B cell (primary cell): ENCODE data around the gene KRTAP2-3. TPM values are rescaled to one million over a fixed set of nuclear protein-coding genes. Genes with fewer than 3 reads are reported as not detected.

Experiments used
- ATAC-seq: fragments of 200-7000 bp; cut with Tn5 transposase; one replicate; pipeline ENCODE4 v1.10.0; 2021; ENCODE audit warnings: low read depth, mild to moderate bottlenecking, moderate number of reproducible peaks, moderate library complexity
- CTCF ChIA-PET: fragments of 350-600 bp; sonication (Branson Sonifier 250); formaldehyde crosslinking; loops from one replicate; lab custom pipeline; 2021; ENCODE audit warnings: antibody characterized with exemption, inconsistent platforms; lab: Charles Lee
- POLR2A ChIA-PET: fragments of 350-600 bp; sonication (Branson Sonifier 250); formaldehyde crosslinking; loops from one replicate; lab custom pipeline; 2021; ENCODE audit warnings: antibody characterized with exemption; lab: Charles Lee
- DNase-seq: peaks from one replicate; pipeline ENCODE4 v3.0.0; 2013
- H2AFZ ChIP-seq: 2 replicates; pipeline ENCODE4 v1.6.1; 2012; ENCODE audit warnings: mild to moderate bottlenecking, low read depth, low read length; ENCODE audit not compliant: insufficient read depth, poor library complexity, severe bottlenecking
- H3K27ac ChIP-seq, 2 donors: 1 replicate in 1 of 2; 2 replicates in 1 of 2; pipeline ENCODE4 v1.5.1; 2012 to 2013; ENCODE audit warnings: low read length in 2 of 2, mild to moderate bottlenecking in 2 of 2, moderate library complexity in 1 of 2
- H3K27me3 ChIP-seq, 4 experiments: fragments of 200-600 bp in 1 of 4; sonication (generic) in 1 of 4; replicated peaks in 1 of 4; 1 replicate in 2 of 4; 2 replicates in 2 of 4; pipeline versions ENCODE4 v1.6.1 to v1.7.0; 2013 to 2016; ENCODE audit warnings: low read length in 3 of 4, mild to moderate bottlenecking in 2 of 4, mixed read lengths in 1 of 4, moderate library complexity in 1 of 4; ENCODE audit not compliant: insufficient read depth in 4 of 4, control insufficient read depth in 3 of 4; ENCODE audit errors: control extremely low read depth in 1 of 4
- H3K36me3 ChIP-seq, 2 experiments: replicated peaks in 1 of 2; 1 replicate in 1 of 2; 2 replicates in 1 of 2; pipeline versions ENCODE4 v1.6.1 to v1.7.1; 2013; ENCODE audit warnings: low read length in 1 of 2; ENCODE audit not compliant: insufficient read depth in 2 of 2, control insufficient read depth in 1 of 2; ENCODE audit errors: control extremely low read depth in 1 of 2, extremely low read depth in 1 of 2
- H3K4me1 ChIP-seq, 2 donors: fragments of 200-600 bp in 1 of 2; sonication (generic) in 1 of 2; 1 replicate in 1 of 2; 2 replicates in 1 of 2; pipeline versions ENCODE4 v1.5.1 to v1.6.1; 2013 to 2017; ENCODE audit warnings: low read length in 2 of 2; ENCODE audit not compliant: control insufficient read depth in 2 of 2, insufficient read depth in 2 of 2
- H3K4me2 ChIP-seq: replicated peaks from 2 replicates; pipeline ENCODE3; 2012; ENCODE audit warnings: mild to moderate bottlenecking, low read depth, low read length; ENCODE audit not compliant: poor library complexity, severe bottlenecking
- H3K4me3 ChIP-seq, 5 experiments: fragments of 200-600 bp in 1 of 5; sonication (generic) in 1 of 5; 1 replicate in 3 of 5; 2 replicates in 2 of 5; pipeline versions ENCODE4 v1.5.1 to v1.7.0; 2011 to 2016; ENCODE audit warnings: low read length in 4 of 5, mild to moderate bottlenecking in 4 of 5, low read depth in 2 of 5, control low read depth in 1 of 5, moderate library complexity in 1 of 5; ENCODE audit not compliant: insufficient read depth in 1 of 5; ENCODE audit errors: control extremely low read depth in 1 of 5, extremely low read depth in 1 of 5
- H3K79me2 ChIP-seq: fragments of 200-600 bp; sonication (generic); one replicate; pipeline ENCODE4 v1.6.0; 2016; ENCODE audit warnings: low read length; ENCODE audit not compliant: control insufficient read depth, insufficient read depth
- H3K9ac ChIP-seq: fragments of 200-600 bp; sonication (generic); 2 replicates; pipeline ENCODE4 v1.6.1; 2017; ENCODE audit warnings: mild to moderate bottlenecking, low read length, moderate library complexity
- H3K9me3 ChIP-seq, 3 donors: one replicate each; pipeline versions ENCODE4 v1.6.1 to v1.7.1; 2013; ENCODE audit warnings: low read length in 2 of 3; ENCODE audit not compliant: control insufficient read depth in 2 of 3, insufficient read depth in 1 of 3; ENCODE audit errors: control extremely low read depth in 1 of 3
- H4K20me1 ChIP-seq: 2 replicates; pipeline ENCODE4 v1.6.0; 2012; ENCODE audit warnings: mild to moderate bottlenecking, low read length; ENCODE audit not compliant: insufficient read depth, control insufficient read depth, poor library complexity, severe bottlenecking
- H3K27ac Mint-ChIP-seq: one replicate; pipeline ENCODE4 v1.8.0; 2021; ENCODE audit warnings: mixed read lengths
- H3K27me3 Mint-ChIP-seq: one replicate; pipeline ENCODE4 v1.8.0; 2021; ENCODE audit warnings: mixed read lengths
- H3K4me1 Mint-ChIP-seq: one replicate; pipeline ENCODE4 v1.8.0; 2021; ENCODE audit warnings: mixed read lengths
- H3K4me3 Mint-ChIP-seq: one replicate; pipeline ENCODE4 v1.8.0; 2021; ENCODE audit warnings: mixed read lengths
- H3K9me3 Mint-ChIP-seq: one replicate; pipeline ENCODE4 v1.8.0; 2022; ENCODE audit warnings: mixed read lengths; ENCODE audit not compliant: insufficient read depth
- CTCF ChIP-seq: fragments of 200-600 bp; IDR thresholded peaks from one replicate; pipeline ENCODE4 v1.8.0; 2022; ENCODE audit warnings: antibody characterized with exemption, mild to moderate bottlenecking
- EZH2 ChIP-seq: IDR thresholded peaks from 2 replicates; pipeline ENCODE4 v1.6.1; 2012; ENCODE audit warnings: borderline replicate concordance, low read depth, mild to moderate bottlenecking, moderate library complexity, low read length; ENCODE audit not compliant: insufficient read depth, poor library complexity, severe bottlenecking
- WGBS: methylation state at CpG from one replicate; pipeline ENCODE4 v1.1.5; 2013; ENCODE audit warnings: missing lambda C conversion rate; ENCODE audit not compliant: insufficient coverage; 5-methylcytosine and 5-hydroxymethylcytosine counted together
- intact Hi-C: fragments of 100-400 bp; cut with micrococcal nuclease; formaldehyde crosslinking; loops from one replicate; pipeline ENCODE4 v1.10.0; 2022
- polyA plus RNA-seq: library from polyadenylated mRNA; depleted of rRNA; stranded (reverse); fragments of >200 nt; gene quantifications from 2 replicates; pipeline ENCODE4 v1.2.3, GENCODE V29; 2012
- total RNA-seq, 2 donors: library from RNA; stranded (reverse); fragments of 120-200 nt in 1 of 2; gene quantifications; 1 replicate in 1 of 2; 2 replicates in 1 of 2; pipeline versions ENCODE4 v1.2.3 to v1.2.4, GENCODE V29; 2013 to 2022

The KRTAP2-3 gene
- total and polyA plus RNA-seq, 2 donors (not counting 1 experiment from before 2014, with no cell fraction given), result not detected

GRCh38 chr17:41029633-41030245 is 30.2 kb downstream of the KRTAP2-3 start, which contains the start of gene KRTAP1-4:
KRTAP1-4 (minus strand) TSS chr17:41030195; CDS start chr17:41030078, 117 bp downstream.
- no peaks in the 10 kb centered on the region for H3K36me3 ChIP-seq
- no peak for TF ChIP-seq CTCF
- TF ChIP-seq EZH2, result no peak
- POLR2A ChIA-PET, result no interaction called here
- no peaks in the 10 kb centered on the region for H4K20me1 ChIP-seq
- H3K27me3 Mint-ChIP-seq, result peaks cover 48% of the 10 kb centered on the region
- H3K4me3 ChIP-seq, result no peak within 1 kb of the TSS
- CTCF ChIA-PET, result no interaction called here
- intact Hi-C loops, result no loop called here
- H3K79me2 ChIP-seq, result no peaks in the 10 kb centered on the region
- H3K27ac ChIP-seq, result no peak within 1 kb of the TSS
- no peaks in the 10 kb centered on the region for H3K4me1 ChIP-seq
- no peak within 1 kb of the TSS for H3K4me3 Mint-ChIP-seq
- no peak within 1 kb of the TSS for H2AFZ ChIP-seq
- ATAC-seq (no peak), DNase-seq (no peak)
- no peaks in the 10 kb centered on the region for H3K9me3 Mint-ChIP-seq
- H3K9me3 ChIP-seq, result no peaks in the 10 kb centered on the region
- H3K27me3 ChIP-seq, result peaks cover 0 to 9% (median 3%) of the 10 kb centered on the region in 4 experiments
- H3K27ac Mint-ChIP-seq, result no peak within 1 kb of the TSS
- H3K4me2 ChIP-seq, result no peak within 1 kb of the TSS
- no peaks in the 10 kb centered on the region for H3K4me1 Mint-ChIP-seq
- H3K9ac ChIP-seq, result no peak within 1 kb of the TSS
- WGBS, result 90% methylated on average over 9 of the region's 12 CpGs

GRCh38 chr17:41026715-41027471 is 33.0 kb downstream of the KRTAP2-3 start, which contains the start of gene KRTAP1-5:
KRTAP1-5 (minus strand) TSS chr17:41027208; CDS start chr17:41027155, 53 bp downstream.
- H2AFZ ChIP-seq, result no peak within 1 kb of the TSS
- WGBS, result 88% methylated on average over 7 of the region's 9 CpGs
- no peak within 1 kb of the TSS for H3K27ac Mint-ChIP-seq
- H3K4me1 ChIP-seq, result no peaks in the 10 kb centered on the region
- intact Hi-C loops, result no loop called here
- H3K36me3 ChIP-seq, result no peaks in the 10 kb centered on the region
- no peak for DNase-seq
- H3K4me1 Mint-ChIP-seq, result no peaks in the 10 kb centered on the region
- no peak for ATAC-seq
- H3K4me3 Mint-ChIP-seq, result no peak within 1 kb of the TSS
- ChIA-PET CTCF (no interaction called here), POLR2A (no interaction called here)
- peaks cover 0 to 9% (median 3%) of the 10 kb centered on the region in 4 experiments for H3K27me3 ChIP-seq
- H3K79me2 ChIP-seq, result no peaks in the 10 kb centered on the region
- H3K4me2 ChIP-seq, result no peak within 1 kb of the TSS
- H3K27me3 Mint-ChIP-seq, result peaks cover 66% of the 10 kb centered on the region
- no peak within 1 kb of the TSS for H3K4me3 ChIP-seq
- no peaks in the 10 kb centered on the region for H3K9me3 ChIP-seq
- peaks cover 8% of the 10 kb centered on the region for H3K9me3 Mint-ChIP-seq
- H4K20me1 ChIP-seq, result no peaks in the 10 kb centered on the region
- H3K27ac ChIP-seq, result no peak within 1 kb of the TSS
- H3K9ac ChIP-seq, result no peak within 1 kb of the TSS
- TF ChIP-seq EZH2 (no peak), CTCF (no peak)
